Cardiac muscle cell (in vitro differentiated cells and primary cell): ENCODE results near the gene TSPOAP1. TPM values are rescaled to one million over a fixed set of nuclear protein-coding genes. Genes with fewer than 3 reads are reported as not detected.
A peak's percentile ranks its signal among the peaks of the same experiment; 100 is the strongest.

Experiments used
- DNase-seq, 2 donors: peaks; one replicate each; pipeline versions ENCODE4 v3.0.0 to v3.0.0-alpha.2; 2010 to 2017; ENCODE audit warnings: low read depth in 1 of 2, low spot score in 1 of 2
- H3K27ac ChIP-seq: fragments of 200-600 bp; sonication (generic); 2 replicates; pipeline ENCODE4 v1.5.1; 2016
- H3K27me3 ChIP-seq: fragments of 200-600 bp; sonication (generic); 2 replicates; pipeline ENCODE4 v1.6.0; 2016; ENCODE audit warnings: control low read depth
- H3K36me3 ChIP-seq: fragments of 200-600 bp; sonication (generic); 2 replicates; pipeline ENCODE4 v1.5.1; 2016; ENCODE audit warnings: control low read depth
- H3K4me1 ChIP-seq: fragments of 200-600 bp; sonication (generic); 2 replicates; pipeline ENCODE4 v1.8.1; 2017; ENCODE audit warnings: low read depth, mild to moderate bottlenecking, mixed run types
- H3K4me3 ChIP-seq: fragments of 200-600 bp; sonication (generic); 2 replicates; pipeline ENCODE4 v1.5.1; 2016; ENCODE audit warnings: mild to moderate bottlenecking
- H3K9me3 ChIP-seq: fragments of 200-600 bp; sonication (generic); 2 replicates; pipeline ENCODE4 v1.5.1; 2017; ENCODE audit warnings: low read depth, mild to moderate bottlenecking, control low read depth
- polyA plus RNA-seq: library from polyadenylated mRNA; unstranded; fragments of >200 nt; fragmentation: Nextera tagmentation; extraction: Ambion mirVana; gene quantifications from 2 replicates; pipeline ENCODE4 v1.2.1, GENCODE V29; 2016
- total RNA-seq: library from RNA; depleted of rRNA; stranded (reverse); fragments of >200 nt; gene quantifications from 2 replicates; pipeline ENCODE4 v1.2.3, GENCODE V29; 2016
- TF ChIP-seq, protein P1 (sequence below): IDR thresholded peaks from 2 replicates; pipeline ENCODE4 v1.5.1; 2012; ENCODE audit warnings: low read depth, mild to moderate bottlenecking, low read length

TSPOAP1 gene
- total and polyA plus RNA-seq, 2 experiments from 2014 or later, result 77.5 to 92.1 TPM

DNA sequence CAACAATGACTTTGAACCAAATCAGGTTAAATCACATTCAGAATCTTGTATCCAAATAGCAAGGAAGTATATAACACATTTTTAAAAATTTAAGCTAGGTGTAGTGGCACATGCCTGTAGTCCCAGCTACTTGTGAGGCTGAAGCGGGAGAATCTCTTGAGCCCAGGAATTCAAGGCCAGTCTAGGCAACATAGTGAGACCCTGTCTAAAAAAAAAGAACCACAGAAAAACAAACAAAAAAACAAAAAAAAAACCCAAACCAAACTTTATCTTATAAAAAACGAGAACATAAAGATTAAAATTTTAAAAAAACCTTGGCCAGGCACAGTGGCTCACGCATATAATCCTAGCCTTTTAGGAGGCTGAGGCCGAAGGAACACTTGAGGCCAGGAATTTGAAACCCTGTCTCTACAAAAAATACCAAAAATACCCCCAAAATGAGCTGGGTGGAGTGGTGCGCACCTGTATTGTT lies 11.8 kb upstream of the TSPOAP1 start:
- Histone ChIP-seq H3K36me3 (peaks cover 13% of the 10 kb centered on the region), H3K4me3 (no peak overlapping the region), H3K9me3 (no peaks in the 10 kb centered on the region), H3K27ac (no peak overlapping the region), H3K27me3 (no peaks in the 10 kb centered on the region), H3K4me1 (peaks cover 24% of the 10 kb centered on the region)
- no peak for DNase-seq
- TF ChIP-seq, protein P1, sequence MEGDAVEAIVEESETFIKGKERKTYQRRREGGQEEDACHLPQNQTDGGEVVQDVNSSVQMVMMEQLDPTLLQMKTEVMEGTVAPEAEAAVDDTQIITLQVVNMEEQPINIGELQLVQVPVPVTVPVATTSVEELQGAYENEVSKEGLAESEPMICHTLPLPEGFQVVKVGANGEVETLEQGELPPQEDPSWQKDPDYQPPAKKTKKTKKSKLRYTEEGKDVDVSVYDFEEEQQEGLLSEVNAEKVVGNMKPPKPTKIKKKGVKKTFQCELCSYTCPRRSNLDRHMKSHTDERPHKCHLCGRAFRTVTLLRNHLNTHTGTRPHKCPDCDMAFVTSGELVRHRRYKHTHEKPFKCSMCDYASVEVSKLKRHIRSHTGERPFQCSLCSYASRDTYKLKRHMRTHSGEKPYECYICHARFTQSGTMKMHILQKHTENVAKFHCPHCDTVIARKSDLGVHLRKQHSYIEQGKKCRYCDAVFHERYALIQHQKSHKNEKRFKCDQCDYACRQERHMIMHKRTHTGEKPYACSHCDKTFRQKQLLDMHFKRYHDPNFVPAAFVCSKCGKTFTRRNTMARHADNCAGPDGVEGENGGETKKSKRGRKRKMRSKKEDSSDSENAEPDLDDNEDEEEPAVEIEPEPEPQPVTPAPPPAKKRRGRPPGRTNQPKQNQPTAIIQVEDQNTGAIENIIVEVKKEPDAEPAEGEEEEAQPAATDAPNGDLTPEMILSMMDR, result no peak

DNA sequence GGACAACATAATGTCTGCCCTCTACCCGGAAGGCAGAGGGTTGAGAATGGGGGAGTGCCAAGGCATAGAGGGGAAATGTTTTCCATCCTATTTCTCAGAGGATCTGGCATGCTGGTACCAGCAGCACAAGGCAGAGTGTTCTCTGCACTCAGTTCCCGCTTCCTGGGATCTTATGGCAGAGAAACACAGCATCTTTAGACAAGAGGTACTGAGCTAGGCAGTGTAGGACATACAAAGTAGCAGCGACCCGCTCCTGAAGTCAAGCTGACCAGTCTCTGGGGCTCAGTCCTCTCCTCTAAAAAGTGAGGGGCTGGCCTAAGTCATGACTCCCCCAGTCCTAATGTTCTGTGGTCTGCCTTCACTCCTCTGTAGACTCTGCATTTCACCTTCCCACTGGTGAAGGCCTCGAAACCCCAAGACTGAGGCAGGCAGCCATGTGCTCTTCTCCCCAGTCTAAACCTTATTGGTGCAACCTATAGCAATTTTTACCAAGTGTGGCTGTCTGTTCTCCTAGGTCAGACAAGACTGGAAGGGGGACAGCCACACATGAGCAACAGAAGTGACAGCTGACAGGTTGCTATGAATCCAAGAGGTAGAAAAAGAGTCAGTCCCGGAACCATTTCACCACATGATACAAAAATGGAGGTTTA lies 11.3 kb upstream of the TSPOAP1 start:
- Histone ChIP-seq H3K9me3 (no peaks in the 10 kb centered on the region), H3K4me1 (peaks cover 24% of the 10 kb centered on the region), H3K27ac (peak overlapping the region; percentile 98), H3K36me3 (peaks cover 7% of the 10 kb centered on the region), H3K4me3 (no peak overlapping the region), H3K27me3 (no peaks in the 10 kb centered on the region)
- TF ChIP-seq, protein P1, result no peak
- DNase-seq, result no peak

DNA sequence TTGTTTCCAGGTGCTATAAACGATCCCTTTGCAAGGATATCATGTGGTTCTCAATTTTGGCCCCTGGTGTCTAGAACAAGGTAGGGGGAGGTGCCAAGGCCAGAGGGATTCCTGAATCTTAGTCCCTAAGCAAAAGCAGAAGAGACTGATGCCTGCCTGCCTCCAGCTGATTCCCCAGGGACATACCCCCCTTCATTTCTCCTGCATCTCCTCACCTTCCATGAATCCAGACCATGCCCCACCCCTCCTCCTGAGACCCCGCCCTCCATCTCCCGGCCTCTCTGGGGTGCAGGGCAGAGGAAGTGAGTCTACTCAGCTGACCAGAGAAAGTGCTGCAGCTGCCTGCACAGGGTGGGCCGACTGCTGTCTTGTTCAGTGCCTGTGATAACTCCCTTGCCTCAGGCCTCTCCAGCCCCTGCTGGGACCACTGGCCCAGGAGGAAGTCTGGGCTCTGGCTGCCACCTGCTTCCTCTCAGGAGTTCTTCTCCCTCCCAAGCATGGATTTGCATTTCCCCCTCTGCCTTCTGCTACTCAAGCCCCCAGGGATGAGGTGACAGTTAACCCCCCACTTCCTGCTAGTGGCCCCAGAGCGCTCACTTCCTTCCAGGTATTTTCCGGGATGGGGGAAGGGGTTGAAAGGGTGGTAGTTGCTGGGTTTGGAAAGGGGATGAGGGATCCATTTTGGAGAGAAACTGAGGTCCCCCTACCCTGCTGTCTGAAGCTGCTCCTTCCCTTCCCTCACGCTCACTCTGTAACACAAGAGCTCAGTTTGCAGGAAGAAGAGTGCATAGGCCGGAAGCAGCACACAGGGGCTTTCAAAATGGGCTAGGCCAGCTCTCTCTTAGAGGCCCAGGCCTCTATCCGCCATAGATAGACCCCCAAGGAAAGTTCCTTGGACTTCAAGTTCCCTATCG lies 10.5 kb upstream of the TSPOAP1 start:
- H3K27me3 ChIP-seq, result no peaks in the 10 kb centered on the region
- TF ChIP-seq, protein P1, result no peak
- peaks cover 24% of the 10 kb centered on the region for H3K4me1 ChIP-seq
- peak overlapping the region; percentile 98 for H3K27ac ChIP-seq
- H3K36me3 ChIP-seq, result peaks cover 1% of the 10 kb centered on the region
- no peaks in the 10 kb centered on the region for H3K9me3 ChIP-seq
- H3K4me3 ChIP-seq, result no peak overlapping the region
- DNase-seq, result peak; percentile 57 to 87

DNA sequence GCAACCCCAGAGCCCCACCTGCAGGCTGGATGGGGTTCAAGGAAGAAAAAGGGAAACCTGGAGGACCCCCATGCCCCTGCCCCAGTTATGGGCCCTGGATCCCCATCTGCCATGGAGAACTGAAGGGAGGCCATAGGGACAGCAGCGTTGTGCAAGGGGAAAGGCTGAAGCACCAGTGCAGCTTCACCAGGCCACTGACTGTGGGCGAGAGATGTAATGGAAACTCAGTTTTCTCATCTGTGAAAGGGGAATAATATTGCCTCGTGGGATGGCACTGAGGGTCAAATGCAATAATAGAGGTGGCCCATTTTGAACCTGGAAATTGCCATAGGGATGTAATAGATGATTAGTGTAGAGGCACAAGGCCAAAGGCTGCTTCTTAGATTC lies 9.9 kb upstream of the TSPOAP1 start:
- H3K9me3 ChIP-seq, result no peaks in the 10 kb centered on the region
- peak overlapping the region; percentile 98 for H3K27ac ChIP-seq
- no peak overlapping the region for H3K4me3 ChIP-seq
- DNase-seq, result peak in 1 of 2 donors; percentile 21
- peaks cover 24% of the 10 kb centered on the region for H3K4me1 ChIP-seq
- H3K27me3 ChIP-seq, result no peaks in the 10 kb centered on the region
- TF ChIP-seq, protein P1, result no peak
- H3K36me3 ChIP-seq, result no peaks in the 10 kb centered on the region

DNA sequence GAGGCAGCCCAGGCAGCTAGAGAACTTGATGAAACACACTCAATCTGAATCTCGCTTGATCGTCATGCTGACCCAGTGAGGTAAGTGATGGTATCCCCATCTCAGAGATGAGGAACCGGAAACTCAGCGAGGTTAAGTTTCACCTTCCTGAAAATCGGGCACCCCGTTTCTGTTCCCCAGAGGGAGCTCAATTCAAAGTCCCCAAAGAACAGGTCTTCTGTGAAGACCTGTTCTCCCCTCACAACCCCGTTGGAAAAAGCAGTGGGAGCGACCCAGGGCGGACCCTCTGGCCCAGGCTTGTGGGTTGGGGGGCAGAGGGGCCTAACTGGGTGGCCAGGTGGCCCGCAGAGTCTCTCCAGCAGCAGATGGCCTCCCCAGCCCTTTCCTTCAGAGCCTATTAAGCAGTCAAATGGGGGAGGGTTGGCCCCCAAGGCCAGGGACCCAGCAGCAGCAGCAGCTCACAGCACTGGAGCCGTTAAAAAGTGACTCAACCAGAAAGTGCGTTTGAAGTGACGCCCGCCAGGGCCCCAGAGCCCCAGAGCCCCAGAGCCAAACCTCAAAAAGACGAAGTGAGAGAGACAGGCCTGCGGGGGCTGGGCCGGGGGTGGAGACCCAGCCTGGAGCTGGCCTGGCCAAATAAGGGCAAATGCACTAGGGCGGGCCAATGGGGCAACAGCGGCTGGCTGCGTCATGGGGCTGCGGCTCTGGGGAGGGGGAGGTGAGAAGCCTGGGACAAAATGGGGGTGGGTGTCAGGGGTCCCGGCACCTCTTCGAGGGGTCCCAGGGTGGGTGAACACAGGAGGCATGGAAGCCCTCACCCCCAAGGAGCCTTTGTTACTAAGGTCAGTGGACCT lies 9.2 kb upstream of the TSPOAP1 start:
- peak; percentile 86 to 96 for DNase-seq

More for the DNA sequence above, 9.2 kb upstream of the TSPOAP1 start:
- H3K27ac ChIP-seq, result peak overlapping the region; percentile 98
- H3K4me1 ChIP-seq, result peaks cover 24% of the 10 kb centered on the region
- TF ChIP-seq, protein P1, result no peak
- H3K36me3 ChIP-seq, result no peaks in the 10 kb centered on the region
- H3K9me3 ChIP-seq, result no peaks in the 10 kb centered on the region
- H3K4me3 ChIP-seq, result no peak overlapping the region
- no peaks in the 10 kb centered on the region for H3K27me3 ChIP-seq
